DOHH2 (cell line): ENCODE measurements around the gene CCDC8.

Source experiments
- H3F3A ChIP-seq: fragments of 200-600 bp; sonication (generic), shearing (Covaris generic); 2 replicates; pipeline ENCODE4 v1.6.0; 2016; ENCODE audit warnings: antibody characterized with exemption, mild to moderate bottlenecking; ENCODE audit not compliant: control insufficient read depth, insufficient read depth
- H3K27ac ChIP-seq: fragments of 200-600 bp; sonication (generic); 2 replicates; pipeline ENCODE4 v1.5.1; 2014; ENCODE audit warnings: low read depth, mild to moderate bottlenecking, low read length, moderate library complexity
- H3K27me3 ChIP-seq: fragments of 200-600 bp; sonication (generic); 2 replicates; pipeline ENCODE4 v1.6.1; 2014; ENCODE audit warnings: mild to moderate bottlenecking, low read length, mixed read lengths; ENCODE audit not compliant: control insufficient read depth
- H3K36me3 ChIP-seq: fragments of 200-600 bp; sonication (generic); 2 replicates; pipeline ENCODE4 v1.6.1; 2014; ENCODE audit warnings: mild to moderate bottlenecking, low read length, moderate library complexity, mixed read lengths; ENCODE audit not compliant: control insufficient read depth
- H3K4me1 ChIP-seq: fragments of 200-600 bp; sonication (generic); 2 replicates; pipeline ENCODE4 v1.6.1; 2014; ENCODE audit warnings: mild to moderate bottlenecking, low read length, mixed read lengths; ENCODE audit not compliant: control insufficient read depth
- H3K4me2 ChIP-seq: fragments of 200-600 bp; sonication (generic); 2 replicates; pipeline ENCODE4 v1.6.0; 2014; ENCODE audit warnings: mild to moderate bottlenecking, low read length, moderate library complexity
- H3K4me3 ChIP-seq: fragments of 200-600 bp; sonication (generic); 2 replicates; pipeline ENCODE4 v1.5.1; 2014; ENCODE audit warnings: mild to moderate bottlenecking, low read length, mixed read lengths
- H3K79me2 ChIP-seq: fragments of 200-600 bp; sonication (generic); 2 replicates; pipeline ENCODE4 v1.6.1; 2014; ENCODE audit warnings: mild to moderate bottlenecking, low read length, mixed read lengths; ENCODE audit not compliant: control insufficient read depth
- H3K9me2 ChIP-seq: fragments of 200-600 bp; sonication (generic); replicated peaks from 2 replicates; pipeline ENCODE4 v1.6.1; 2014; ENCODE audit warnings: mild to moderate bottlenecking, low read length, mixed read lengths; ENCODE audit not compliant: control insufficient read depth
- H3K9me3 ChIP-seq: fragments of 200-600 bp; sonication (generic); 2 replicates; pipeline ENCODE4 v1.6.1; 2014; ENCODE audit warnings: antibody characterized with exemption, low read length, mixed read lengths; ENCODE audit not compliant: control insufficient read depth, insufficient read depth
- H4K20me1 ChIP-seq: fragments of 200-600 bp; sonication (generic); 2 replicates; pipeline ENCODE4 v1.6.0; 2014; ENCODE audit warnings: low read depth, mild to moderate bottlenecking, antibody characterized with exemption, low read length, moderate library complexity; ENCODE audit not compliant: control insufficient read depth, insufficient read depth
- EZH2phosphoT487 ChIP-seq: fragments of 200-600 bp; sonication (generic); IDR thresholded peaks from 2 replicates; pipeline ENCODE4 v1.6.1; 2017; ENCODE audit warnings: borderline replicate concordance, mild to moderate bottlenecking, antibody characterized with exemption, low read length, moderate library complexity, mixed read lengths
- TF ChIP-seq, protein P1 (sequence below): fragments of 200-600 bp; sonication (generic); IDR thresholded peaks from one replicate; pipeline ENCODE4 v1.5.1; 2014; ENCODE audit warnings: antibody characterized with exemption, mild to moderate bottlenecking, low read depth, low read length; ENCODE audit not compliant: poor library complexity, severe bottlenecking

CCDC8 gene

DNA sequence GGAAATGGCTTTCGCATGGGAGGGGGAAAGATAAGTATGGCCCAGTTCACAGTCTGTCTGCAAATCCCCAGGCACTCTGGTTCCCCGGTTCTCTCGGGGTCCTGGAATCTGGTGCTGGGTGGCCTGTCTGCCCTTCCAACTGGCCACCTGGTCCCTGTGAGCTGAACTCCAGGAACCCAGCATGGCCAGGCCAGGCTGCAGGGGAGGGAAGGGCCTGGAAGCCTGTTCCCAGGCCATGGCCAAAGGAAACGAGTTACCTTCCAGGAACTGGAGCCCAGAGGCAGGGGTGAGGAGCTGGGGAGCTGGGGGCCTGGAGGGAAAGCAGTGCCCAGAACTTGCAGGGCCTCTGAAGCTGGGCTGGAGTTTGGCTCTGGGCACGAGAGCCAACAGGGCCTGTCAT is 34.5 kb upstream of the CCDC8 start:
- H3K4me2 ChIP-seq, result no peak overlapping the region

DNA sequence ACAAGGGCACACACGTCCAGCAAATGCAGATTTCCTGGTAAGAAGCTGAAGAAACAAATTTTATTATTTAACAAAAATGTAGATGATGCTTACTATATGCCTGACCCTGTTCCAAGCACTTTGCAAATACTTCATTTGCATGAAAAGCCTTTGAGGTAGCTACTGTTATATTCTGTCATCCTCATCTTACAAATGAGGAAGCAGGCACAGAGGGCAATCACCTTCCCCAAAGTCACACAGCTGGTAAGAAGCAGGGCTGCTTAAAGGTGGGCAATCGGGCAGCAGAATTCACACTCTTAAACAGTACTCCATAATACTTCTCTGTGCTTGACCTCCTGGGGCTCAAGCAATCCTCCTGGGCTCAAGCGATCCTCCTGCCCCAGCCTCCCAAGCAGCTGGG is 33.6 kb upstream of the CCDC8 start:
- no peak overlapping the region for H3K27ac ChIP-seq
- no peaks in the 10 kb centered on the region for H3K9me3 ChIP-seq
- no peaks in the 10 kb centered on the region for H3K36me3 ChIP-seq
- H3K9me2 ChIP-seq, result no peaks in the 10 kb centered on the region
- H3F3A ChIP-seq, result no peaks in the 10 kb centered on the region
- H3K4me3 ChIP-seq, result no peak overlapping the region
- H3K4me1 ChIP-seq, result peaks cover 3% of the 10 kb centered on the region; the same call in 1 of the 2 replicates
- TF ChIP-seq, protein P1, sequence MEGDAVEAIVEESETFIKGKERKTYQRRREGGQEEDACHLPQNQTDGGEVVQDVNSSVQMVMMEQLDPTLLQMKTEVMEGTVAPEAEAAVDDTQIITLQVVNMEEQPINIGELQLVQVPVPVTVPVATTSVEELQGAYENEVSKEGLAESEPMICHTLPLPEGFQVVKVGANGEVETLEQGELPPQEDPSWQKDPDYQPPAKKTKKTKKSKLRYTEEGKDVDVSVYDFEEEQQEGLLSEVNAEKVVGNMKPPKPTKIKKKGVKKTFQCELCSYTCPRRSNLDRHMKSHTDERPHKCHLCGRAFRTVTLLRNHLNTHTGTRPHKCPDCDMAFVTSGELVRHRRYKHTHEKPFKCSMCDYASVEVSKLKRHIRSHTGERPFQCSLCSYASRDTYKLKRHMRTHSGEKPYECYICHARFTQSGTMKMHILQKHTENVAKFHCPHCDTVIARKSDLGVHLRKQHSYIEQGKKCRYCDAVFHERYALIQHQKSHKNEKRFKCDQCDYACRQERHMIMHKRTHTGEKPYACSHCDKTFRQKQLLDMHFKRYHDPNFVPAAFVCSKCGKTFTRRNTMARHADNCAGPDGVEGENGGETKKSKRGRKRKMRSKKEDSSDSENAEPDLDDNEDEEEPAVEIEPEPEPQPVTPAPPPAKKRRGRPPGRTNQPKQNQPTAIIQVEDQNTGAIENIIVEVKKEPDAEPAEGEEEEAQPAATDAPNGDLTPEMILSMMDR, result no peak
- TF ChIP-seq EZH2phosphoT487, result no peak
- H4K20me1 ChIP-seq, result no peaks in the 10 kb centered on the region
- H3K4me2 ChIP-seq, result no peak overlapping the region
- peaks cover 1% of the 10 kb centered on the region; the same call in 1 of the 2 replicates for H3K27me3 ChIP-seq
- H3K79me2 ChIP-seq, result no peaks in the 10 kb centered on the region

More for the DNA sequence above, 34.5 kb upstream of the CCDC8 start:
- H3F3A ChIP-seq, result no peaks in the 10 kb centered on the region
- no peaks in the 10 kb centered on the region for H3K9me3 ChIP-seq
- H3K79me2 ChIP-seq, result no peaks in the 10 kb centered on the region
- no peaks in the 10 kb centered on the region for H4K20me1 ChIP-seq
- peaks cover 3% of the 10 kb centered on the region; the same call in 1 of the 2 replicates for H3K4me1 ChIP-seq
- no peak overlapping the region for H3K27ac ChIP-seq
- no peak for TF ChIP-seq EZH2phosphoT487
- TF ChIP-seq, protein P1, result no peak
- H3K27me3 ChIP-seq, result peaks cover 5% of the 10 kb centered on the region; the same call in 1 of the 2 replicates
- no peaks in the 10 kb centered on the region for H3K9me2 ChIP-seq
- no peaks in the 10 kb centered on the region for H3K36me3 ChIP-seq
- H3K4me3 ChIP-seq, result no peak overlapping the region

DNA sequence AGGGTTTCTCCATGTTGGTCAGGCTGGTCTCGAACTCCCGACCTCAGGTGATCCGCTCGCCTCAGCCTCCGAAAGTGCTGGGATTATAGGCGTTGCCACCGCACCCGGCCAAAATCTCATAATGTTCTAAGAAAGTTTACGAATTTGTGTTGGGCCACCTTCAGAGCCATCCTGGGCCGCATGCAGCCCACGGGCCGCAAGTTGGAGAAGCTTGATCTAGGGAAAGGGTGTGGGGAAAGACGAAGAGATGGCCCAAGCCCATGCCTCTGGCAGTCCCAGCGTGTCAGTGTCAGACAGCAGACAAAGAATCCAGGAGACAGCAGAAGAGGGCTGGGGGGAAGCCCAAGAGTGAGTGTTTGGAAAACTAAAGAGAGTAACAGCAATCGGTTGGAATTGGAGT is 32.7 kb upstream of the CCDC8 start:
- H3F3A ChIP-seq, result no peaks in the 10 kb centered on the region
- H3K4me2 ChIP-seq, result no peak overlapping the region
- H3K4me3 ChIP-seq, result no peak overlapping the region
- no peaks in the 10 kb centered on the region for H4K20me1 ChIP-seq
- no peaks in the 10 kb centered on the region for H3K27me3 ChIP-seq
- no peaks in the 10 kb centered on the region for H3K9me2 ChIP-seq
- H3K27ac ChIP-seq, result no peak overlapping the region
- no peaks in the 10 kb centered on the region for H3K36me3 ChIP-seq
- no peaks in the 10 kb centered on the region for H3K79me2 ChIP-seq
- TF ChIP-seq, protein P1, result no peak
- no peak for TF ChIP-seq EZH2phosphoT487
- H3K4me1 ChIP-seq, result peaks cover 3% of the 10 kb centered on the region; the same call in 1 of the 2 replicates
- H3K9me3 ChIP-seq, result no peaks in the 10 kb centered on the region
